HepG2 (cell line): ENCODE measurements around the gene EFNA2. TPM values are rescaled to one million over a fixed set of nuclear protein-coding genes. Genes with fewer than 3 reads are reported as not detected.

ENCODE experiments used
- AKAP8 ChIP-seq: sonication (generic); formaldehyde crosslinking; IDR thresholded peaks from 2 replicates; pipeline ENCODE4 v1.5.1; 2020; ENCODE audit warnings: mild to moderate bottlenecking, missing genetic modification reagents
- CERS6 ChIP-seq: sonication (generic); formaldehyde crosslinking; IDR thresholded peaks from 2 replicates; pipeline ENCODE4 v1.5.0; 2020; ENCODE audit warnings: missing genetic modification reagents
- HNF4A ChIP-seq: sonication (generic); formaldehyde crosslinking; IDR thresholded peaks from 2 replicates; pipeline ENCODE4 v1.4.0; 2020; ENCODE audit warnings: missing genetic modification reagents
- HNF4G ChIP-seq, 2 experiments: sonication (generic) in 1 of 2; formaldehyde crosslinking in 1 of 2; IDR thresholded peaks; 2 replicates each; pipeline versions ENCODE4 v1.4.0 to v1.6.1; 2011 to 2020; ENCODE audit warnings: borderline replicate concordance in 2 of 2, low read depth in 2 of 2, mild to moderate bottlenecking in 2 of 2, low read length in 1 of 2, missing genetic modification reagents in 1 of 2, moderate library complexity in 1 of 2
- IKZF1 ChIP-seq: fragments of 450-650 bp; IDR thresholded peaks from 2 replicates; pipeline ENCODE4 v1.7.1; 2016
- KDM2A ChIP-seq: sonication (generic); formaldehyde crosslinking; IDR thresholded peaks from 2 replicates; pipeline ENCODE4 v1.4.0; 2020; ENCODE audit warnings: low read depth, missing genetic modification reagents, borderline replicate concordance
- MED8 ChIP-seq: sonication (generic); formaldehyde crosslinking; IDR thresholded peaks from 2 replicates; pipeline ENCODE4 v1.8.1; 2023; ENCODE audit warnings: mild to moderate bottlenecking, missing genetic modification reagents; ENCODE audit not compliant: insufficient replicate concordance
- MXI1 ChIP-seq: IDR thresholded peaks from 3 replicates; pipeline ENCODE4 v1.6.1; 2012; ENCODE audit warnings: low read depth, low read length, inconsistent platforms, borderline replicate concordance
- MYC ChIP-seq: sonication (generic); formaldehyde crosslinking; IDR thresholded peaks from 2 replicates; pipeline ENCODE4 v1.9.0; 2021; ENCODE audit warnings: missing genetic modification reagents, borderline replicate concordance
- NPAS2 ChIP-seq: sonication (generic); formaldehyde crosslinking; IDR thresholded peaks from 2 replicates; pipeline ENCODE4 v1.8.0; 2022; ENCODE audit warnings: mild to moderate bottlenecking, missing genetic modification reagents, borderline replicate concordance
- PAX8 ChIP-seq: sonication (generic); formaldehyde crosslinking; IDR thresholded peaks from 2 replicates; pipeline ENCODE4 v1.8.0; 2022; ENCODE audit warnings: mild to moderate bottlenecking, missing genetic modification reagents, borderline replicate concordance
- PHF20 ChIP-seq: sonication (generic); formaldehyde crosslinking; IDR thresholded peaks from 2 replicates; pipeline ENCODE4 v1.5.0; 2020; ENCODE audit warnings: mild to moderate bottlenecking, missing genetic modification reagents
- POLR2G ChIP-seq: fragments of 200-400 bp; formaldehyde crosslinking; IDR thresholded peaks from 2 replicates; pipeline ENCODE4 v1.6.1; 2018; ENCODE audit warnings: mild to moderate bottlenecking, low read depth, low read length, moderate library complexity
- RARA ChIP-seq: IDR thresholded peaks from 2 replicates; pipeline ENCODE4 v1.6.1; 2016; ENCODE audit warnings: missing genetic modification reagents, missing compliant biosample characterization
- RBM39 ChIP-seq: fragments of 200-400 bp; formaldehyde crosslinking; IDR thresholded peaks from one replicate; pipeline ENCODE4 v1.6.1; 2018; ENCODE audit warnings: antibody characterized with exemption, mild to moderate bottlenecking, low read depth, low read length; ENCODE audit not compliant: poor library complexity, severe bottlenecking
- SP2 ChIP-seq: sonication (generic); formaldehyde crosslinking; IDR thresholded peaks from 2 replicates; pipeline ENCODE4 v1.5.1; 2020; ENCODE audit warnings: mild to moderate bottlenecking, missing genetic modification reagents
- SRSF1 ChIP-seq: fragments of 200-400 bp; formaldehyde crosslinking; optimal IDR thresholded peaks from 2 replicates; pipeline ENCODE3; 2017; ENCODE audit warnings: mild to moderate bottlenecking, low read depth, low read length, moderate library complexity
- ZFX ChIP-seq: sonication (generic); formaldehyde crosslinking; IDR thresholded peaks from 2 replicates; pipeline ENCODE4 v1.4.0; 2020; ENCODE audit warnings: mild to moderate bottlenecking, low read depth, missing genetic modification reagents, moderate library complexity
- ZNF281 ChIP-seq: sonication (generic); formaldehyde crosslinking; IDR thresholded peaks from 2 replicates; pipeline ENCODE4 v1.4.0; 2020; ENCODE audit warnings: missing genetic modification reagents, borderline replicate concordance
- ZNF350 ChIP-seq: sonication (generic); formaldehyde crosslinking; IDR thresholded peaks from 2 replicates; pipeline ENCODE4 v1.4.0; 2020; ENCODE audit warnings: mild to moderate bottlenecking, low read depth, missing genetic modification reagents, borderline replicate concordance
- ZNF556 ChIP-seq: sonication (generic); formaldehyde crosslinking; IDR thresholded peaks from 2 replicates; pipeline ENCODE4 v1.4.0; 2020; ENCODE audit warnings: mild to moderate bottlenecking, missing genetic modification reagents, borderline replicate concordance
- ZNF577 ChIP-seq: sonication (generic); formaldehyde crosslinking; IDR thresholded peaks from 2 replicates; pipeline ENCODE4 v1.4.0; 2020; ENCODE audit warnings: mild to moderate bottlenecking, low read depth, missing genetic modification reagents, borderline replicate concordance
- ZNF747 ChIP-seq: sonication (generic); formaldehyde crosslinking; IDR thresholded peaks from 2 replicates; pipeline ENCODE4 v1.8.1; 2023; ENCODE audit warnings: missing genetic modification reagents, mild to moderate bottlenecking, borderline replicate concordance
- ZNF790 ChIP-seq: sonication (generic); formaldehyde crosslinking; IDR thresholded peaks from 2 replicates; pipeline ENCODE4 v1.8.0; 2022; ENCODE audit warnings: missing genetic modification reagents, mild to moderate bottlenecking, borderline replicate concordance
- polyA plus RNA-seq, 8 experiments: library from polyadenylated mRNA; depleted of rRNA in 3 of 8; stranded (reverse) in 7 of 8; unstranded in 1 of 8; fragments of >200 nt; fragmentation: Illumina TruSeq in 4 of 8; extraction: Trizol in 4 of 8; gene quantifications; 2 replicates each; pipeline versions ENCODE4 v1.2.1 to v1.2.3, GENCODE V29; 2011 to 2016; ENCODE audit warnings: low read depth in 4 of 8, missing spikeins in 1 of 8, mixed read lengths in 1 of 8; ENCODE audit not compliant: insufficient read depth in 1 of 8
- total RNA-seq, 5 experiments: library from RNA; depleted of rRNA; stranded (reverse); fragments of >200 nt; fragmentation: Illumina TruSeq; extraction: Trizol; gene quantifications; 2 replicates each; pipeline ENCODE4 v1.2.3, GENCODE V29; 2016; ENCODE audit warnings: low read depth in 1 of 5

EFNA2 gene
- total and polyA plus RNA-seq, 2 of the 13 experiments (the other 11 are each of a cell fraction or from before 2014, with no cell fraction given): 6.0 to 9.9 TPM

- TF ChIP-seq HNF4G (IDR thresholded peaks at IDR 0.05; ENCODE audit: borderline replicate concordance, low read depth, low read length) (peak; percentile 35; the same call in 1 of the 2 replicates), HNF4G (CRISPR knock-in tag; IDR thresholded peaks at IDR 0.05; ENCODE audit: borderline replicate concordance, low read depth) (no peak), AKAP8 (CRISPR knock-in tag) (0 out of 2 replicates have a peak, but pooled peaks have one; percentile 24), MXI1 (peak; percentile 31; the same call in 1 of the 3 replicates), ZNF747 (CRISPR knock-in tag) (no peak), ZNF350 (CRISPR knock-in tag) (no peak; the same call in 1 of the 2 replicates), IKZF1 (no peak), CERS6 (CRISPR knock-in tag) (no peak), ZNF790 (0 out of 2 replicates have a peak, but pooled peaks have one; percentile 30), SP2 (CRISPR knock-in tag) (peak; percentile 36; the same call in 1 of the 2 replicates), SRSF1 (peak; percentile 12), MYC (CRISPR knock-in tag) (peak; percentile 28; the same call in 1 of the 2 replicates), ZNF281 (CRISPR knock-in tag) (peak; percentile 86), RARA (CRISPR knock-in tag) (peak; percentile 68), KDM2A (CRISPR knock-in tag) (peak; percentile 47; the same call in 1 of the 2 replicates), NPAS2 (peak; percentile 13; the same call in 1 of the 2 replicates), POLR2G (peak; percentile 57; the same call in 1 of the 2 replicates), RBM39 (peak; percentile 37), MED8 (CRISPR knock-in tag) (peak; percentile 8), ZNF556 (CRISPR knock-in tag) (0 out of 2 replicates have a peak, but pooled peaks have one; percentile 18), PHF20 (CRISPR knock-in tag) (peak; percentile 28; the same call in 1 of the 2 replicates), HNF4A (0 out of 2 replicates have a peak, but pooled peaks have one; percentile 43), ZNF577 (CRISPR knock-in tag) (no peak), ZFX (peak; percentile 61), PAX8 (no peak)
Observed at GRCh38 chr19:1261798-1262622, 23.7 kb upstream of the EFNA2 start (continued).
